Esophagus squamous epithelium (tissue), 4 donors: ENCODE results near the gene ASB14.

Experiments
- CTCF ChIP-seq, 6 experiments: fragments of 450-650 bp in 4 of 6; fragments of 200-600 bp in 2 of 6; sonication (generic) in 2 of 6; IDR thresholded peaks; one replicate each; pipeline ENCODE4 v1.5.1; 2016 to 2019; ENCODE audit warnings: antibody characterized with exemption in 6 of 6, mild to moderate bottlenecking in 4 of 6, moderate library complexity in 4 of 6
- POLR2A ChIP-seq, 4 donors: fragments of 450-650 bp; IDR thresholded peaks; one replicate each; pipeline ENCODE4 v1.6.1; 2017; ENCODE audit warnings: antibody characterized with exemption in 4 of 4, mild to moderate bottlenecking in 4 of 4, moderate library complexity in 3 of 4

- no peak for TF ChIP-seq CTCF (IDR thresholded peaks at IDR 0.05)
- TF ChIP-seq POLR2A (IDR thresholded peaks at IDR 0.05) = no peak
Observed at GRCh38 chr3:57224856-57225255, 67.6 kb downstream of the ASB14 start.
